Measurements from ENCODE around the gene RAPGEF4.

The RAPGEF4 gene

DNA sequence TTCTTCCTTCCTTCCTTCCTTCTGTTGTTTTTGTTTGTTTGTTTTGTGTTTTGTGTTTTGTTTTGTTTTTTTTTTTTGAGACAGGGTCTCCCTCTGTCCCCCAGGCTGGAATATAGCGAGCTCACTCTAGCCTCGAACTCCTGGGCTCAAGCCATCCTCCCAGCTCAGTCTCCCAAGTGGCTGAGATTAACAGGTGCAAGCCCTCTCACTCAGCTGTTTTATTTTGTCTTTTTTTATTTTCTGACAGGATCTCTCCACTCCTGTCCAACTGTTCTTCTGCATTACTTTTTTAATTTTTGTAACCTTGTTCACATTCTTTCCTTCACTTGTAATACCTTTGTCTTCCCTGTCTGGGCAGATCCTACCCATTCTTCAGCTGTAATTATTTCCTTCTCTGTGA lies 363.6 kb downstream of the RAPGEF4 start:
- peaks cover 11% of the 10 kb centered on the region for H3K27me3 Mint-ChIP-seq
- H3K27ac Mint-ChIP-seq, result no peak overlapping the region
- H3K9me3 Mint-ChIP-seq, result no peaks in the 10 kb centered on the region
- H3K36me3 Mint-ChIP-seq, result no peaks in the 10 kb centered on the region
- no peak overlapping the region for H3K4me3 Mint-ChIP-seq
- no peaks in the 10 kb centered on the region for H3K4me1 Mint-ChIP-seq

DNA sequence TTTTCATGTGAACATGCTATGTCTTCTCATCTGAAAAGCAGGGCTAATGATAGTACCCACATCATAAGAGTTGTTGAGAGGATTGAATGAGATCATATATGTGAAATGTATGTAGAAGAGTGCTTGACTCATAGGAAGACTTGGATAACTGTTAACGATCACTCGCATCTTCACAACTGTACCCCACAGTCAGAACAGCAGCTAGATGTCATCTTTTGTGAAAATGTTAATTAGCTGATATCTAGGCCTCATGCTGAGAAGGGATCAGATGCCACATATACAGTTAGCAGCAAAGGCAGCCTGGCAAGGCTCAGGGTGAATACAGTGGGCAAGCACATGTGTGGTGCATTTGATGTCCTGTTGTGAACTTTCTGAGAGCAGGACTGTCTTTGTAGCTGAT lies 364.2 kb downstream of the RAPGEF4 start:
- Mint-ChIP-seq H3K36me3 (no peaks in the 10 kb centered on the region), H3K4me1 (no peaks in the 10 kb centered on the region), H3K4me3 (no peak overlapping the region), H3K27me3 (peaks cover 8% of the 10 kb centered on the region), H3K27ac (no peak overlapping the region), H3K9me3 (no peaks in the 10 kb centered on the region)

DNA sequence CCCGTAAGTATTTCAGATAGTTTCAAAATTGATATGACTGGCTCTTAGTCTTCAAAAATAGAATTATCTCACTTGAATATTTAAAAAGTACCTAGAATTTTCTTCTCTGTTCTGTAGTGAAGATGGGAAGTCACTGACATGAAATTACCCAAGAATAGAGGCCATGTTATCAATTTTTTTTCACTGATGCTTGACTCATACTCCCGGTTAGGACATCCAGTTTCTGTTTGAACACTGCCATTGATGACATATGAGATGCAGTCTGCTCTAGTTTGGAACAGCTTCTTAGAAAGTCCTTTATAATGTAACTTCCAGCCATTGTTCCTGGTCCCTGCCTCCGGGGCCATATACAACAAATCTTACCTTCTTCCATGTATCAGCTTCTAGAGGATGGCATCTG lies 366.0 kb downstream of the RAPGEF4 start:
- H3K9me3 Mint-ChIP-seq, result no peaks in the 10 kb centered on the region
- H3K36me3 Mint-ChIP-seq, result no peaks in the 10 kb centered on the region
- H3K4me3 Mint-ChIP-seq, result no peak overlapping the region
- H3K27ac Mint-ChIP-seq, result no peak overlapping the region
- H3K27me3 Mint-ChIP-seq, result peaks cover under 1% of the 10 kb centered on the region
- no peaks in the 10 kb centered on the region for H3K4me1 Mint-ChIP-seq

Measured in activated naive CD4-positive, alpha-beta T cell treated with anti-CD3 and anti-CD28 coated beads, Interleukin-2, amount 50 U/mL, for 24 hours (primary cell).